Fibroblast of villous mesenchyme (primary cell): ENCODE measurements around the gene MYO3B. TPM values are rescaled to one million over a fixed set of nuclear protein-coding genes. Genes with fewer than 3 reads are reported as not detected.

Source experiments
- DNase-seq: peaks from one replicate; pipeline ENCODE4 v3.0.0-alpha.2; 2010; ENCODE audit warnings: low read depth
- H3K4me3 ChIP-seq: 2 replicates; pipeline ENCODE4 v1.5.1; 2011; ENCODE audit warnings: low read depth, mild to moderate bottlenecking, low read length
- CTCF ChIP-seq: IDR thresholded peaks from 2 replicates; pipeline ENCODE4 v1.5.1; 2012; ENCODE audit warnings: low read depth, mild to moderate bottlenecking, low read length; ENCODE audit not compliant: insufficient read depth
- small RNA-seq: library from RNA; depleted of rRNA; stranded (forward); fragments of <200 nt; gene quantifications from one replicate; pipeline ENCODE3, GENCODE V24; 2012
- total RNA-seq: library from RNA; depleted of rRNA; stranded (reverse); fragments of >200 nt; gene quantifications from 2 replicates; pipeline ENCODE4 v1.2.3, GENCODE V29; 2012

MYO3B gene
- total RNA-seq, 1 donor = under 0.01 TPM

GRCh38 chr2:170695521-170696410, 517.8 kb downstream of the MYO3B start:
- no peak for TF ChIP-seq CTCF
- DNase-seq = no peak
- no peak overlapping the region for H3K4me3 ChIP-seq

- no peak overlapping the region for H3K4me3 ChIP-seq
- no peak for DNase-seq
- TF ChIP-seq CTCF = no peak
Observed at GRCh38 chr2:170696948-170697347, 519.0 kb downstream of the MYO3B start.

- no peak for TF ChIP-seq CTCF
- no peak overlapping the region for H3K4me3 ChIP-seq
- DNase-seq = no peak
Observed at GRCh38 chr2:170701011-170701410, 523.1 kb downstream of the MYO3B start.

DNA sequence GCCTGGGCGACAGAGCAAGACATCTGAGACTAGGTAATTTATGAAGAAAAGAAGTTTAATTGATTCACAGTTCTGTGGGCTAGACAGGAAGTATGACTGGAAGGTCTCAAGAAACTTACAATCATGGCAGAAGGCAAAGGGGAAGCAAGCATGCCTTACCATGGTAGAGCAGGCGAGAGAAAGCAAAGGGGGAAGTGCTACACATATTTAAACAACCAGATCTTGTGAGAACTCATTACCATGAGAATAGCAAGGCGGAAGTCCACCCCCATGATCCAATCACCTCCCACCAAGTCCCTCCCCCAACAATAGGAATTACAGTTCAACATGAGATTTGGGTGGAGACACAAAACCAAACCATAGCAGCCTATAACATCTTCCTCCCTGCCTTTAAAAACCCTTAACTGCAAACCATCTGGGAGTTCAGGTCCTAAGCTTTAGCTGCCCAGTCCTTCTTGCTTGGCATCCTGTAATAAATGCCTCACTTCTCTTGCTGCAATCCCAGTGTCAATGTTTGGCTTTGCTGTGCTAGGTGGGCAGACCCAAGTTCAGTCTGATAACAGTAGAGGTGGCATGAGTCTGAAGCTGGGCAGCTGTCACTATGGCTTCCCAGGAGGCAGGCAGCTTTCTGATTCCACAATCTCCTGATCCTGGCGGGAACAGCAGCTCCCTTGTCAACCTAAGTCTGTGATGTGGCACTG, 526.0 kb downstream of the MYO3B start:
- no peak overlapping the region for H3K4me3 ChIP-seq
- TF ChIP-seq CTCF = no peak
- DNase-seq = no peak

Small RNA genes lying within 50 kb of the gene (small RNA-seq; reads per million reads assigned to genes)
- gene RF02271 = not detected
